Measurements from ENCODE around the gene IGDCC3.

- no peak for TF ChIP-seq REST (IDR thresholded peaks at IDR 0.05; ENCODE audit: insufficient replicate concordance, low read depth)
- no peak for TF ChIP-seq CTCF (IDR thresholded peaks at IDR 0.05; ENCODE audit: insufficient read depth, low read length)
- TF ChIP-seq POLR2AphosphoS5 (IDR thresholded peaks at IDR 0.05; ENCODE audit: low read depth) = no peak
These were observed 43.8 kb upstream of the IGDCC3 start for GRCh38 chr15:65421360-65422215.
